ENCODE data around the gene RCAN2.

GRCh38 chr6:46207174-46207573 is 284.1 kb downstream of the RCAN2 start:
- TF ChIP-seq POLR2A (IDR thresholded peaks at IDR 0.05) = no peak
- TF ChIP-seq, protein P1, sequence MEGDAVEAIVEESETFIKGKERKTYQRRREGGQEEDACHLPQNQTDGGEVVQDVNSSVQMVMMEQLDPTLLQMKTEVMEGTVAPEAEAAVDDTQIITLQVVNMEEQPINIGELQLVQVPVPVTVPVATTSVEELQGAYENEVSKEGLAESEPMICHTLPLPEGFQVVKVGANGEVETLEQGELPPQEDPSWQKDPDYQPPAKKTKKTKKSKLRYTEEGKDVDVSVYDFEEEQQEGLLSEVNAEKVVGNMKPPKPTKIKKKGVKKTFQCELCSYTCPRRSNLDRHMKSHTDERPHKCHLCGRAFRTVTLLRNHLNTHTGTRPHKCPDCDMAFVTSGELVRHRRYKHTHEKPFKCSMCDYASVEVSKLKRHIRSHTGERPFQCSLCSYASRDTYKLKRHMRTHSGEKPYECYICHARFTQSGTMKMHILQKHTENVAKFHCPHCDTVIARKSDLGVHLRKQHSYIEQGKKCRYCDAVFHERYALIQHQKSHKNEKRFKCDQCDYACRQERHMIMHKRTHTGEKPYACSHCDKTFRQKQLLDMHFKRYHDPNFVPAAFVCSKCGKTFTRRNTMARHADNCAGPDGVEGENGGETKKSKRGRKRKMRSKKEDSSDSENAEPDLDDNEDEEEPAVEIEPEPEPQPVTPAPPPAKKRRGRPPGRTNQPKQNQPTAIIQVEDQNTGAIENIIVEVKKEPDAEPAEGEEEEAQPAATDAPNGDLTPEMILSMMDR (IDR thresholded peaks at IDR 0.05) = peak in 2 of 12 donors; percentile 14 to 22

All from heart left ventricle (tissue), 13 donors.